ENCODE data around the gene EP400. TPM values are rescaled to one million over a fixed set of nuclear protein-coding genes. Genes with fewer than 3 reads are reported as not detected.

EP400 gene
- total and polyA plus RNA-seq, 2 of the 4 experiments (the other 2 are of a cell fraction): 4.3 to 11.4 TPM

DNA sequence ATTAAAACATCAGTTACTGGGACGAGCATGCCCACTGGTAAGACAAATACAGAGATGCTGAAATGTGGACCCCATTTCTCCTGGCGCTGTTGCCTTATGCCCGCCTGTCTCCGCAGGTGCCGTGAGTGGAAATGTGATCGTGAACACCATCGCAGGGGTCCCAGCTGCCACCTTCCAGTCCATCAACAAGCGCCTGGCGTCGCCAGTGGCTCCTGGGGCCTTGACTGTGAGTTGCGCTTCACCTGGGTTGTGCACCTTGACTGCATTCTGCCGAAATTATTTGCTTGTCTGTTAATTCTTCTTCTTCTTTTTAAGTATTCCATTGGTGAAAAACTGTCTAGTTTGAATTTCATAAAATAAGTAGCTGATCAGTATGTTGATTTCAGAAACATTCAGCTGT lies 105.2 kb downstream of the EP400 start:
- Histone ChIP-seq H3K27me3 (ENCODE audit: control insufficient read depth, insufficient read depth, low read length) (no peaks in the 10 kb centered on the region), H3K27ac (ENCODE audit: insufficient read depth, low read length) (no peak overlapping the region), H4K20me1 (ENCODE audit: insufficient read depth, low read length) (no peaks in the 10 kb centered on the region; the same call in 1 of the 2 replicates), H3K4ac (ENCODE audit: low read depth, low read length) (no peak overlapping the region), H3K4me2 (ENCODE audit: low read depth, low read length) (no peak overlapping the region), H3K36me3 (ENCODE audit: control insufficient read depth, insufficient read depth, low read length) (peaks cover 62% of the 10 kb centered on the region), H2BK5ac (ENCODE audit: low read depth, low read length, poor library complexity, severe bottlenecking) (peak overlapping the region; percentile 56), H2BK120ac (ENCODE audit: low read depth, low read length) (no peak overlapping the region), H4K8ac (ENCODE audit: low read depth in 2 of 2, low read length in 2 of 2) (no peak overlapping the region), H3K9ac (ENCODE audit: low read depth, low read length) (no peak overlapping the region), H4K5ac (ENCODE audit: low read depth, low read length) (no peak overlapping the region), H2AFZ (replicated peaks; ENCODE audit: low read length, poor library complexity) (no peak overlapping the region), H2BK20ac (ENCODE audit: low read depth, low read length) (no peak overlapping the region), H3K14ac (replicated peaks; ENCODE audit: low read depth, low read length) (no peak overlapping the region), H3K9me1 (ENCODE audit: insufficient read depth, low read length) (no peaks in the 10 kb centered on the region), H3K4me1 (ENCODE audit: control insufficient read depth, insufficient read depth, low read length) (no peaks in the 10 kb centered on the region), H2BK15ac (ENCODE audit: low read depth, low read length) (no peak overlapping the region), H3K56ac (ENCODE audit: extremely low read depth, insufficient read depth, low read length) (no peak overlapping the region), H3K79me1 (ENCODE audit: low read depth in 1 of 2, low read length in 2 of 2) (peaks cover 3 to 12% of the 10 kb centered on the region in 2 experiments; a peak in 2 of 4 replicates), H2AK9ac (replicated peaks; ENCODE audit: low read depth, low read length, poor library complexity) (no peak overlapping the region), H4K91ac (ENCODE audit: insufficient read depth, low read depth, low read length) (no peak overlapping the region), H3K9me3 (ENCODE audit: control insufficient read depth, insufficient read depth, low read length) (no peaks in the 10 kb centered on the region), H2AK5ac (ENCODE audit: low read depth, low read length) (no peak overlapping the region), H3K18ac (ENCODE audit: low read depth, low read length) (no peak overlapping the region), H3K23ac (ENCODE audit: low read depth, low read length) (no peak overlapping the region), H3K4me3 (ENCODE audit: insufficient read depth, low read depth, low read length) (no peak overlapping the region)
- no peak for TF ChIP-seq SMC3 (IDR thresholded peaks at IDR 0.05; ENCODE audit: low read depth, low read length)
- TF ChIP-seq NFE2L2 (IDR thresholded peaks at IDR 0.05; ENCODE audit: low read depth, low read length): no peak
- TF ChIP-seq, protein P1, sequence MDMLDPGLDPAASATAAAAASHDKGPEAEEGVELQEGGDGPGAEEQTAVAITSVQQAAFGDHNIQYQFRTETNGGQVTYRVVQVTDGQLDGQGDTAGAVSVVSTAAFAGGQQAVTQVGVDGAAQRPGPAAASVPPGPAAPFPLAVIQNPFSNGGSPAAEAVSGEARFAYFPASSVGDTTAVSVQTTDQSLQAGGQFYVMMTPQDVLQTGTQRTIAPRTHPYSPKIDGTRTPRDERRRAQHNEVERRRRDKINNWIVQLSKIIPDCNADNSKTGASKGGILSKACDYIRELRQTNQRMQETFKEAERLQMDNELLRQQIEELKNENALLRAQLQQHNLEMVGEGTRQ (IDR thresholded peaks at IDR 0.05; ENCODE audit: low read depth, low read length): no peak
- no peak for TF ChIP-seq CEBPB (IDR thresholded peaks at IDR 0.05; ENCODE audit: low read depth, low read length)
- TF ChIP-seq, protein P2, sequence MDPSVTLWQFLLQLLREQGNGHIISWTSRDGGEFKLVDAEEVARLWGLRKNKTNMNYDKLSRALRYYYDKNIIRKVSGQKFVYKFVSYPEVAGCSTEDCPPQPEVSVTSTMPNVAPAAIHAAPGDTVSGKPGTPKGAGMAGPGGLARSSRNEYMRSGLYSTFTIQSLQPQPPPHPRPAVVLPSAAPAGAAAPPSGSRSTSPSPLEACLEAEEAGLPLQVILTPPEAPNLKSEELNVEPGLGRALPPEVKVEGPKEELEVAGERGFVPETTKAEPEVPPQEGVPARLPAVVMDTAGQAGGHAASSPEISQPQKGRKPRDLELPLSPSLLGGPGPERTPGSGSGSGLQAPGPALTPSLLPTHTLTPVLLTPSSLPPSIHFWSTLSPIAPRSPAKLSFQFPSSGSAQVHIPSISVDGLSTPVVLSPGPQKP (IDR thresholded peaks at IDR 0.05; ENCODE audit: borderline replicate concordance, low read depth, low read length): no peak
- no peak for TF ChIP-seq MAZ (IDR thresholded peaks at IDR 0.05; ENCODE audit: borderline replicate concordance, low read depth, low read length)
- TF ChIP-seq MAFK (IDR thresholded peaks at IDR 0.05; ENCODE audit: low read depth, low read length): no peak
- no peak for TF ChIP-seq RCOR1 (IDR thresholded peaks at IDR 0.05; ENCODE audit: insufficient replicate concordance, low read length)
- TF ChIP-seq FOS (IDR thresholded peaks at IDR 0.05; ENCODE audit: low read depth, low read length): no peak
- TF ChIP-seq RAD21 (IDR thresholded peaks at IDR 0.05; ENCODE audit: low read length): no peak
- TF ChIP-seq BHLHE40 (IDR thresholded peaks at IDR 0.05; ENCODE audit: low read depth, low read length): no peak
- no peak for TF ChIP-seq POLR2A (IDR thresholded peaks at IDR 0.05; ENCODE audit: low read depth, low read length)
- TF ChIP-seq MXI1 (IDR thresholded peaks at IDR 0.05; ENCODE audit: borderline replicate concordance, low read depth, low read length): no peak
- TF ChIP-seq, protein P3, sequence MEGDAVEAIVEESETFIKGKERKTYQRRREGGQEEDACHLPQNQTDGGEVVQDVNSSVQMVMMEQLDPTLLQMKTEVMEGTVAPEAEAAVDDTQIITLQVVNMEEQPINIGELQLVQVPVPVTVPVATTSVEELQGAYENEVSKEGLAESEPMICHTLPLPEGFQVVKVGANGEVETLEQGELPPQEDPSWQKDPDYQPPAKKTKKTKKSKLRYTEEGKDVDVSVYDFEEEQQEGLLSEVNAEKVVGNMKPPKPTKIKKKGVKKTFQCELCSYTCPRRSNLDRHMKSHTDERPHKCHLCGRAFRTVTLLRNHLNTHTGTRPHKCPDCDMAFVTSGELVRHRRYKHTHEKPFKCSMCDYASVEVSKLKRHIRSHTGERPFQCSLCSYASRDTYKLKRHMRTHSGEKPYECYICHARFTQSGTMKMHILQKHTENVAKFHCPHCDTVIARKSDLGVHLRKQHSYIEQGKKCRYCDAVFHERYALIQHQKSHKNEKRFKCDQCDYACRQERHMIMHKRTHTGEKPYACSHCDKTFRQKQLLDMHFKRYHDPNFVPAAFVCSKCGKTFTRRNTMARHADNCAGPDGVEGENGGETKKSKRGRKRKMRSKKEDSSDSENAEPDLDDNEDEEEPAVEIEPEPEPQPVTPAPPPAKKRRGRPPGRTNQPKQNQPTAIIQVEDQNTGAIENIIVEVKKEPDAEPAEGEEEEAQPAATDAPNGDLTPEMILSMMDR (conservative IDR thresholded peaks at IDR 0.05; ENCODE audit: low read depth, low read length): no peak
- no peak for TF ChIP-seq CHD1 (IDR thresholded peaks at IDR 0.05; ENCODE audit: low read depth, low read length)
- no peak for TF ChIP-seq RFX5 (IDR thresholded peaks at IDR 0.05; ENCODE audit: low read depth, low read length)
- DNase-seq (no peak), ATAC-seq (ENCODE audit: low read depth) (no peak)
- BruUV-seq (replicated peaks): no TSS peak
- intact Hi-C loops (cut with micrococcal nuclease): no loop called here
- ChIA-PET POLR2A (ENCODE audit: unreplicated experiment) (no interaction called here), CTCF (no interaction called here)
- WGBS, 2 experiments (ENCODE audit: extremely low coverage in 2 of 2, insufficient read length in 1 of 2): 96% methylated on average over 9 of the region's 12 CpGs; no CpG with 5 or more reads in 1 of the 2 experiments
- in situ Hi-C loops (cut with MboI; ENCODE audit: low sequenced_read_pairs): no loop called here
- dilution Hi-C loops (cut with HindIII; ENCODE audit: low sequenced_read_pairs, unreplicated experiment): no loop called here
